HEK293T (cell line): ENCODE measurements around the gene FHAD1.

Experiments
- ARNT ChIP-seq: fragments of 450-650 bp; IDR thresholded peaks from 2 replicates; pipeline ENCODE4 v1.6.1; 2017; ENCODE audit warnings: mild to moderate bottlenecking
- BHLHE40 ChIP-seq: fragments of 450-650 bp; IDR thresholded peaks from 2 replicates; pipeline ENCODE4 v1.6.1; 2016; ENCODE audit warnings: mild to moderate bottlenecking, moderate library complexity, borderline replicate concordance
- ELF4 ChIP-seq: fragments of 450-650 bp; IDR thresholded peaks from 2 replicates; pipeline ENCODE4 v1.6.1; 2017; ENCODE audit warnings: antibody characterized with exemption
- FOXK2 ChIP-seq: fragments of 450-650 bp; IDR thresholded peaks from 2 replicates; pipeline ENCODE4 v1.6.1; 2016; ENCODE audit warnings: mild to moderate bottlenecking
- FOXM1 ChIP-seq: fragments of 450-650 bp; IDR thresholded peaks from 2 replicates; pipeline ENCODE4 v1.6.1; 2017; ENCODE audit warnings: mild to moderate bottlenecking, borderline replicate concordance
- L3MBTL2 ChIP-seq: fragments of 450-650 bp; conservative IDR thresholded peaks from 2 replicates; pipeline ENCODE4 v1.6.1; 2016; ENCODE audit warnings: mild to moderate bottlenecking
- SP1 ChIP-seq: fragments of 450-650 bp; IDR thresholded peaks from 2 replicates; pipeline ENCODE4 v1.6.1; 2017
- SUZ12 ChIP-seq: fragments of 450-650 bp; IDR thresholded peaks from 2 replicates; pipeline ENCODE4 v1.6.1; 2016; ENCODE audit warnings: mild to moderate bottlenecking
- ZNF384 ChIP-seq: fragments of 450-650 bp; IDR thresholded peaks from 2 replicates; pipeline ENCODE4 v1.6.1; 2016

GRCh38 chr1:15323989-15324868 is 77.2 kb downstream of the FHAD1 start:
- TF ChIP-seq FOXM1 (no peak), BHLHE40 (no peak), SUZ12 (no peak), ARNT (no peak), FOXK2 (no peak), L3MBTL2 (no peak), ZNF384 (no peak), SP1 (no peak), ELF4 (no peak)
